Thyroid gland (tissue), 4 donors: ENCODE results near the gene SAMD14. TPM values are rescaled to one million over a fixed set of nuclear protein-coding genes. Genes with fewer than 3 reads are reported as not detected.

Source experiments
- DNase-seq, 2 donors: peaks; one replicate each; pipeline ENCODE4 v3.0.0-alpha.2; 2019
- H3K27ac ChIP-seq, 3 donors: fragments of 200-600 bp; sonication (generic); 1 replicate in 2 of 3; 2 replicates in 1 of 3; pipeline ENCODE4 v1.5.1; 2016 to 2019; ENCODE audit warnings: mild to moderate bottlenecking in 1 of 3, moderate library complexity in 1 of 3
- H3K27me3 ChIP-seq: fragments of 200-600 bp; sonication (generic); one replicate; pipeline ENCODE4 v1.5.1; 2019
- H3K36me3 ChIP-seq, 2 donors: fragments of 200-600 bp; sonication (generic); one replicate each; pipeline ENCODE4 v1.5.1; 2016 to 2019
- H3K4me1 ChIP-seq, 2 donors: fragments of 200-600 bp; sonication (generic); one replicate each; pipeline ENCODE4 v1.5.1; 2017 to 2019
- H3K4me3 ChIP-seq, 3 donors: fragments of 200-600 bp; sonication (generic); replicated peaks in 1 of 3; 1 replicate in 2 of 3; 2 replicates in 1 of 3; pipeline ENCODE4 v1.5.1; 2016; ENCODE audit warnings: mild to moderate bottlenecking in 1 of 3
- H3K9me3 ChIP-seq: fragments of 200-600 bp; sonication (generic); one replicate; pipeline ENCODE4 v1.5.1; 2017
- CTCF ChIP-seq, 6 experiments: fragments of 200-600 bp in 3 of 6; fragments of 450-650 bp in 3 of 6; sonication (generic) in 3 of 6; IDR thresholded peaks; one replicate each; pipeline ENCODE4 v1.5.1; 2016 to 2019; ENCODE audit warnings: antibody characterized with exemption in 6 of 6, mild to moderate bottlenecking in 2 of 6, inconsistent platforms in 1 of 6, moderate library complexity in 1 of 6
- POLR2A ChIP-seq, 2 donors: fragments of 450-650 bp; IDR thresholded peaks; one replicate each; pipeline ENCODE4 v1.6.1; 2017; ENCODE audit warnings: antibody characterized with exemption in 2 of 2, mild to moderate bottlenecking in 2 of 2, moderate library complexity in 1 of 2
- WGBS, 2 donors: methylation state at CpG; one replicate each; pipeline ENCODE4 v1.1.5; 2017; 5-methylcytosine and 5-hydroxymethylcytosine counted together
- intact Hi-C: fragments of 100-400 bp; cut with DNase I; formaldehyde crosslinking; loops from one replicate; pipeline ENCODE4 v1.15.1; 2023
- total RNA-seq, 4 donors: library from RNA; depleted of rRNA; stranded (reverse); fragments of >200 nt; gene quantifications; one replicate each; pipeline ENCODE4 v1.2.3, GENCODE V29; 2016

The SAMD14 gene
- total RNA-seq, 4 donors from 2014 or later: 0.24 to 0.81 (median 0.58) TPM

- Histone ChIP-seq H3K36me3 (no peaks in the 10 kb centered on the region), H3K4me1 (peaks cover 11 to 37% of the 10 kb centered on the region in 2 donors)
These were observed 45.3 kb upstream of the SAMD14 start for GRCh38 chr17:50175035-50175807.

GRCh38 chr17:50174444-50174843 lies 44.5 kb upstream of the SAMD14 start:
- no peak overlapping the region for H3K27ac ChIP-seq
- H3K9me3 ChIP-seq: no peaks in the 10 kb centered on the region
- H3K4me1 ChIP-seq: peaks cover 11 to 37% of the 10 kb centered on the region in 2 donors
- no peak overlapping the region for H3K4me3 ChIP-seq
- DNase-seq: no peak
- intact Hi-C loops: no loop called here
- TF ChIP-seq POLR2A (IDR thresholded peaks at IDR 0.05) (no peak), CTCF (IDR thresholded peaks at IDR 0.05) (no peak)
- H3K27me3 ChIP-seq: no peaks in the 10 kb centered on the region
- no peaks in the 10 kb centered on the region for H3K36me3 ChIP-seq
- 79 to 83% methylated on average over 6 of the region's 6 CpGs for whole genome bisulfite sequencing, 2 donors

More at GRCh38 chr17:50175035-50175807, 45.3 kb upstream of the SAMD14 start:
- 88 to 96% methylated on average over 6 to 16 of the region's 16 CpGs for WGBS, 2 donors
- H3K9me3 ChIP-seq: no peaks in the 10 kb centered on the region
- no peak for TF ChIP-seq CTCF (IDR thresholded peaks at IDR 0.05)
- TF ChIP-seq POLR2A (IDR thresholded peaks at IDR 0.05): no peak
- no peak overlapping the region for H3K27ac ChIP-seq
- H3K27me3 ChIP-seq: no peaks in the 10 kb centered on the region
- intact Hi-C loops: no loop called here
- no peak for DNase-seq
- H3K4me3 ChIP-seq: no peak overlapping the region

DNA sequence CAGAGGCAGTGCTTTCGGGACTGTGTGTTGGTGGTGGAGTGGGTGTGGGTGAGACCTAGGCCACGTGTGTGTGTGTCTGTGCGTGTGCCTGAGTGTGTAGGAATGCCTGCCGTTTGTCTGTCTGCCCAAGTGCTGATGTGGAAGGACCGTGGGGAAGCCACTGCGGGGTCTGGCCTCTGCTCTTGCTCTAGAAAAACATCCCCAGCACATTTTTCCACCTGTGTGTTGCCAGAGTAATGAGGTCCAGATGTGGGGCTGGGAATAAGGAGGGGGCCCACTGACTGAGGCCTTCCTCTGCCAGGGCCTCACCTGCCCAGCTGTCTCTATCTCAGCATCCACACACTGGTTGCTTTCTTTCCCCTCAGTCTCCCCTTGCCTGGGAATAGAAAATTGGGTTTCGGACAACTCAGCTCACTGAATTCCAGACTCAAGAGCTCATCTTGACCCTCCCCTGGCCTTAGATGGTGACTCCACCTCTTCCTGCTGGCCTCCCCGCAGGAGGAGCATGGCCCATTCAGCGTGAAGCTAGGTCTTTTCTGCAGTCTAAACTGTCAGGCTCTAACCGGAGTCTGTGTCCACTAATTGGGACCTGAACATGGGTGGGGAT lies 43.5 kb upstream of the SAMD14 start:
- no peaks in the 10 kb centered on the region for H3K27me3 ChIP-seq
- peaks cover 8 to 33% of the 10 kb centered on the region in 2 donors for H3K4me1 ChIP-seq
- H3K36me3 ChIP-seq: no peaks in the 10 kb centered on the region
- peak overlapping the region in 2 of 3 donors; percentile 39 to 52 for H3K27ac ChIP-seq
- intact Hi-C loops: no loop called here
- DNase-seq: peak in 1 of 2 donors; percentile 22
- no peaks in the 10 kb centered on the region for H3K9me3 ChIP-seq
- TF ChIP-seq CTCF (IDR thresholded peaks at IDR 0.05) (no peak), POLR2A (IDR thresholded peaks at IDR 0.05) (no peak)
- 52 to 63% methylated on average over 10 of the region's 10 CpGs for WGBS, 2 donors
- no peak overlapping the region for H3K4me3 ChIP-seq

DNA sequence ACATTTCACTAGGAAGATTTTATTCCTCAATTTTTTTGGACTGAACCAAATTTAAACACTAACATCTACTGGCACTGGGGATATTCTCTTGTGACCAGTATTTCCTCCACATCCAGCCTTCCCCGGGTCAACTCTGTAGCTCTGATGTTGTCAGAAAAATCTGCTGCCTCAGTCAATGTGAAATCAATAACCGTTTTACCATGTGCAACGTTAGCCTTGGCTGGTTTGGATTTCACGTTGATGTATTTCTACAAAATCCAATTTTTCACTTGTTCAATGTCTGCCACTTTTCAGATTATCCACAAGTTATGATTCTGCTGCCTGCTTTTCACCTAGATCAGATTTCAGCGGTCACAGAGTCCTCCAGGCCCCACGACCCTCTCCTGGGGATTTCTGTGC lies 43.0 kb upstream of the SAMD14 start:
- WGBS, 2 donors: 68 to 72% methylated on average over 6 of the region's 6 CpGs
- intact Hi-C loops: no loop called here
- Histone ChIP-seq H3K9me3 (no peaks in the 10 kb centered on the region), H3K36me3 (no peaks in the 10 kb centered on the region), H3K4me1 (peaks cover 5 to 28% of the 10 kb centered on the region in 2 donors), H3K27me3 (no peaks in the 10 kb centered on the region), H3K4me3 (no peak overlapping the region), H3K27ac (peak overlapping the region in 2 of 3 donors; percentile 39 to 52)
- TF ChIP-seq POLR2A (IDR thresholded peaks at IDR 0.05) (no peak), CTCF (IDR thresholded peaks at IDR 0.05) (no peak)
- DNase-seq: no peak

- no peak overlapping the region for H3K4me3 ChIP-seq
- peaks cover 0 to 20% of the 10 kb centered on the region in 2 donors for H3K4me1 ChIP-seq
- intact Hi-C loops: no loop called here
- H3K36me3 ChIP-seq: no peaks in the 10 kb centered on the region
- H3K27me3 ChIP-seq: no peaks in the 10 kb centered on the region
- H3K27ac ChIP-seq: no peak overlapping the region
- DNase-seq: no peak
- no peak for TF ChIP-seq CTCF (IDR thresholded peaks at IDR 0.05)
- no peak for TF ChIP-seq POLR2A (IDR thresholded peaks at IDR 0.05)
- no peaks in the 10 kb centered on the region for H3K9me3 ChIP-seq
- 94 to 96% methylated on average over 11 of the region's 11 CpGs for WGBS, 2 donors
These were observed 42.2 kb upstream of the SAMD14 start for GRCh38 chr17:50172130-50172529.
